Neural progenitor cell (in vitro differentiated cells): Measurements from ENCODE around the gene HTR7.

ENCODE experiments used
- CTCF ChIP-seq: fragments of 200-600 bp; sonication (generic); IDR thresholded peaks from 2 replicates; pipeline ENCODE4 v1.5.1; 2017; ENCODE audit warnings: antibody characterized with exemption, mild to moderate bottlenecking
- EZH2 ChIP-seq: fragments of 200-600 bp; sonication (generic); IDR thresholded peaks from 2 replicates; pipeline ENCODE4 v1.6.1; 2017; ENCODE audit warnings: antibody characterized with exemption, mild to moderate bottlenecking, moderate library complexity

- TF ChIP-seq CTCF (no peak), EZH2 (no peak)
These were observed 161.7 kb downstream of the HTR7 start for GRCh38 chr10:90695915-90696676.
